Stomach smooth muscle (tissue), 2 donors: Measurements from ENCODE around the gene RBM5.

Source experiments
- H3K27ac ChIP-seq: one replicate; pipeline ENCODE4 v1.7.0; 2013; ENCODE audit warnings: mild to moderate bottlenecking, low read length, inconsistent platforms
- H3K27me3 ChIP-seq, 2 donors: one replicate each; pipeline ENCODE4 v1.7.0; 2013; ENCODE audit warnings: low read length in 2 of 2; ENCODE audit not compliant: insufficient read depth in 2 of 2, control insufficient read depth in 1 of 2
- H3K36me3 ChIP-seq, 2 donors: one replicate each; pipeline ENCODE4 v1.7.0; 2013; ENCODE audit warnings: low read length in 2 of 2; ENCODE audit not compliant: control insufficient read depth in 2 of 2, insufficient read depth in 2 of 2
- H3K4me1 ChIP-seq: one replicate; pipeline ENCODE4 v1.7.0; 2013; ENCODE audit warnings: low read length; ENCODE audit not compliant: control insufficient read depth, insufficient read depth
- H3K4me3 ChIP-seq, 2 donors: one replicate each; pipeline ENCODE4 v1.7.0; 2013; ENCODE audit warnings: low read length in 2 of 2
- H3K9ac ChIP-seq, 2 donors: one replicate each; pipeline ENCODE4 v1.7.0; 2013; ENCODE audit warnings: low read length in 2 of 2, mild to moderate bottlenecking in 1 of 2
- H3K9me3 ChIP-seq, 2 donors: one replicate each; pipeline ENCODE4 v1.7.0; 2013; ENCODE audit warnings: low read length in 2 of 2; ENCODE audit not compliant: control insufficient read depth in 2 of 2
- donor health status: healthy.
- donor health status: Pancreatic carcinoma.

The RBM5 gene

GRCh38 chr3:50154476-50154839 lies 65.7 kb downstream of the RBM5 start:
- Histone ChIP-seq H3K27me3 (peaks cover 0 to 5% of the 10 kb centered on the region in 2 donors), H3K9ac (no peak overlapping the region), H3K27ac (no peak overlapping the region), H3K36me3 (no peaks in the 10 kb centered on the region), H3K4me3 (peak overlapping the region; percentile 46 to 66), H3K9me3 (no peaks in the 10 kb centered on the region), H3K4me1 (peaks cover 37% of the 10 kb centered on the region)

- H3K36me3 ChIP-seq = no peaks in the 10 kb centered on the region
- peak within 1 kb of the TSS; percentile 36 to 42 for H3K9ac ChIP-seq
- H3K27me3 ChIP-seq = peaks cover 0 to 5% of the 10 kb centered on the region in 2 donors
- H3K27ac ChIP-seq = no peak within 1 kb of the TSS
- H3K9me3 ChIP-seq = no peaks in the 10 kb centered on the region
- H3K4me3 ChIP-seq = peak within 1 kb of the TSS; percentile 60 to 71
- H3K4me1 ChIP-seq = peaks cover 40% of the 10 kb centered on the region
Observed at GRCh38 chr3:50154840-50155490, 66.2 kb downstream of the RBM5 start, which contains the start of gene SEMA3F. TSS of gene SEMA3F (plus strand) at chr3:50155324. CDS start at chr3:50159623, 4,299 bp downstream.

GRCh38 chr3:50155491-50155878 lies 66.8 kb downstream of the RBM5 start:
- peak overlapping the region; percentile 60 to 71 for H3K4me3 ChIP-seq
- H3K9ac ChIP-seq = peak overlapping the region; percentile 36 to 42
- H3K27ac ChIP-seq = no peak overlapping the region
- H3K36me3 ChIP-seq = no peaks in the 10 kb centered on the region
- H3K9me3 ChIP-seq = no peaks in the 10 kb centered on the region
- H3K4me1 ChIP-seq = peaks cover 45% of the 10 kb centered on the region
- H3K27me3 ChIP-seq = peaks cover 0 to 5% of the 10 kb centered on the region in 2 donors

- Histone ChIP-seq H3K27ac (no peak overlapping the region), H3K36me3 (no peaks in the 10 kb centered on the region), H3K9ac (peak overlapping the region; percentile 36 to 42), H3K4me3 (peak overlapping the region; percentile 60 to 71), H3K27me3 (peaks cover 0 to 5% of the 10 kb centered on the region in 2 donors), H3K9me3 (no peaks in the 10 kb centered on the region), H3K4me1 (peaks cover 49% of the 10 kb centered on the region)
Observed at GRCh38 chr3:50155891-50156290, 67.2 kb downstream of the RBM5 start.

GRCh38 chr3:50156549-50157493 lies 68.1 kb downstream of the RBM5 start:
- Histone ChIP-seq H3K27me3 (peaks cover 0 to 5% of the 10 kb centered on the region in 2 donors), H3K4me1 (peaks cover 58% of the 10 kb centered on the region), H3K4me3 (peak overlapping the region; percentile 43 to 71), H3K36me3 (no peaks in the 10 kb centered on the region), H3K9ac (peak overlapping the region; percentile 17 to 36), H3K9me3 (no peaks in the 10 kb centered on the region), H3K27ac (no peak overlapping the region)

GRCh38 chr3:50157827-50158529 lies 69.3 kb downstream of the RBM5 start:
- H3K4me1 ChIP-seq = peaks cover 70% of the 10 kb centered on the region
- H3K36me3 ChIP-seq = no peaks in the 10 kb centered on the region
- H3K27me3 ChIP-seq = peaks cover 0 to 5% of the 10 kb centered on the region in 2 donors
- H3K9ac ChIP-seq = peak overlapping the region in 1 of 2 donors; percentile 21
- no peaks in the 10 kb centered on the region for H3K9me3 ChIP-seq
- no peak overlapping the region for H3K4me3 ChIP-seq
- no peak overlapping the region for H3K27ac ChIP-seq

- no peaks in the 10 kb centered on the region for H3K36me3 ChIP-seq
- H3K27me3 ChIP-seq = peaks cover 0 to 5% of the 10 kb centered on the region in 2 donors
- H3K4me1 ChIP-seq = peaks cover 76% of the 10 kb centered on the region
- H3K27ac ChIP-seq = no peak overlapping the region
- no peak overlapping the region for H3K4me3 ChIP-seq
- peak overlapping the region in 1 of 2 donors; percentile 2 for H3K9ac ChIP-seq
- no peaks in the 10 kb centered on the region for H3K9me3 ChIP-seq
Observed at GRCh38 chr3:50158530-50159146, 69.9 kb downstream of the RBM5 start.

- Histone ChIP-seq H3K9me3 (no peaks in the 10 kb centered on the region), H3K4me1 (peaks cover 88% of the 10 kb centered on the region), H3K36me3 (no peaks in the 10 kb centered on the region), H3K9ac (no peak overlapping the region), H3K27me3 (peaks cover 0 to 4% of the 10 kb centered on the region in 2 donors), H3K4me3 (no peak overlapping the region), H3K27ac (peak overlapping the region; percentile 89)
Observed at GRCh38 chr3:50160561-50160983, 71.9 kb downstream of the RBM5 start.

- Histone ChIP-seq H3K27ac (peak overlapping the region; percentile 89), H3K4me3 (peak overlapping the region in 1 of 2 donors; percentile 44), H3K36me3 (no peaks in the 10 kb centered on the region), H3K27me3 (no peaks in the 10 kb centered on the region), H3K9ac (peak overlapping the region; percentile 13 to 19), H3K9me3 (no peaks in the 10 kb centered on the region), H3K4me1 (peaks cover 88% of the 10 kb centered on the region)
Observed at GRCh38 chr3:50161320-50161719, 72.6 kb downstream of the RBM5 start.
